ENCODE data around the gene TSEN2.
"Not testable (repeated sequence)": the region's sequence is repeated elsewhere in the genome, so short reads cannot be mapped to it uniquely, and the experiment has no call there.

The TSEN2 gene

GRCh38 chr3:12507591-12508281, 23.5 kb downstream of the TSEN2 start:
- no peak for FAIRE-seq

- no peak for FAIRE-seq
These were observed 24.0 kb downstream of the TSEN2 start for GRCh38 chr3:12508291-12508700.

DNA sequence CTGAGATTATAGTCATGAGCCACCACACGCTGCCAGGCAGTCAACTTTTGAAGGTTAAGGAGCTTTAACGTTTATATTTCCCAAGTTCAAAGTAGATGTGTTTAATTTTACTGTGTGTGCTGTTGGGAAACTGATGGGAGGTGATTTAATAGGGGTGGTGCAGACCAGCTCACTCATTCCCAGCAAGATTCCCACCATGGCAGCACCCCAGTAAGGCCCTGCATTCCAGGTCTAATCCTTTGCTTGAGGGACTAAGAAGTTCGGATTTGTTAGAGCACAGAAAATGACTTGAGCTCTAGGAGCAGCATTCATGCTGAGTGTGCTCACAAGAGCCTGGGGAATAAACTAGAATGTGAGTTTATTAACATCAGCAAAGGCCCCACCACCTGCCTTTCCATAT, 25.2 kb downstream of the TSEN2 start:
- no peak for FAIRE-seq

DNA sequence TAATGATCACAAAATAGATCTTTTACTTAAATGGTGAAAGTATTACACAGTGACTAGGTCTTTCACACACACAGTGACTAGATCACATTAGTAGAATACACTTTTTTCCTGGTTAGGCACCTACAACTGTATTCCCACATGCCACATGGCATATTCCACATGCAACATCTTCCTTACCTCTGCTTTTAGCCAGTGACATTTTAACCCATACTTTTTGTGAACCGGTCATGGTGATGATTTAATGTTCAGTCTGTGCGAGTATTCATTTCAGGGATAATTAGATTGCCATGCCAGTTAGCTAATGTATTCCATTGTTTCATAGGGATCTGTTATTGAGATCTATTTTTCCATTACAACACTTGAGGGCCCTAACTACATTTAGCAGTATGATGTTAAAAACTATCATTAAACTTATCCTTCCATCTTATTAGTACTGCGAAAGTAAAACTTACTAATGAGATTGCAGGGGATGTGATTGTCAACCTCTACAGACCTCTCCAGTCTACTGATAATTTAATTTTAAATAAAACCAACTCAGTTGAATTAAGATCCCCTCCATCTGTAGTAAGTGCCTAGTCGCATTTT, 28.3 kb downstream of the TSEN2 start:
- FAIRE-seq, result no peak

GRCh38 chr3:12513694-12514446, 29.6 kb downstream of the TSEN2 start:
- no peak for FAIRE-seq

DNA sequence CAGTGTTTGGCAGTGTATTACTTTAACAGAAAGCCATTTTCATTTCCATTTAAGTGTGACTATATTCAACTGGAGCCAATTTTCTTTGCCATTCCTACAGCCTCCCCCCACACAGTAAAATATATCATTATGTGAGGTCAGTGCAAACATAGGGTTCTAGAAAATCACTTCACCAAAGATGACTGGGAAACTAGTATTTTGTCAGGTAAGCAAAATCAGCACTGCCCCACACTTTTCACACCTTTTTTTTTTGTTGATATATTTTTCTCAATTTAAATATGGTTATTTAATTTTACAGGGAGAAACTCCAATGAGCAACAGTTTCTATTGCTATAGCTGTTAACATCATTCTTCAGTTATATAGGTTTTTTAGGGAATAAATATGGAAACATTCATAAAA, 31.4 kb downstream of the TSEN2 start:
- no peak for FAIRE-seq

DNA sequence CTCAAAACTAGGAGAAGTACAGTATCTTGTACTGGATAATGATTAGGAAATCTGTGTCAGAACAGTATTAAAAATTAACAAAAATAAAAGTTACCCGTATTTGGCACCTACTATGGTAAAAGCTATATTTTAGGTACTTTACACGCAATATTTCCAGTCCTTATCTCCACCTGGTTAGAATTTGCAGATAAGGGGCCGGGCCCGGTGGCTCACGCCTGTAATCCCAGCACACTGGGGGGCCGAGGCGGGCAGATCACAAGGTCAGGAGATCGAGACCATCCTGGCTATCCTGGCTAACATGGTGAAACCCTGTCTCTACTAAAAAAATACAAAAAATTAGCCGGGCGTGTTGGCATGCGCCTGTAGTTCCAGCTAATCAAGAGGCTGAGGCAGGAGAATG, 32.6 kb downstream of the TSEN2 start:
- no peak for FAIRE-seq

GRCh38 chr3:12518261-12519028, 34.2 kb downstream of the TSEN2 start:
- no peak for FAIRE-seq

DNA sequence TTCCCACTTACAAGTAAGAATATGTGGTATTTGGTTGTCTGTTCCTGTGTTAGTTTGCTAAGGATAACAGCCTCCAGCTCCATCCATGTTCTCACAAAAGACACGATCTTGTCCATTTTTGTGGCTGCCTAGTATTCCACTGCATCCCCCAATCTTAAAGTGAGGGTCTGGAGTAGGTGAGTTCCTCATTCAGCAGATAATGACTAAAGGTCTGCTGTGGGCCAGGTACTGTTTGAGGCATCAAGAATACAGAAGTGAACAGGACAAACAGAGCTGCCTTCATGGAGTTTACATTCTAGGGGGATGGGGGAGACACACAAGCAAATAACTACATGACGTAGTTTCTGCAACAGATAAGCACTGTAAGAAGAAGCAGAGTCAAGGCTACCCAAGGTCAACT, 36.7 kb downstream of the TSEN2 start:
- FAIRE-seq, result no peak

- no peak for FAIRE-seq
These were observed 38.4 kb downstream of the TSEN2 start for GRCh38 chr3:12522721-12523120.

- no peak for FAIRE-seq
These were observed 43.5 kb downstream of the TSEN2 start for GRCh38 chr3:12527757-12528143.

DNA sequence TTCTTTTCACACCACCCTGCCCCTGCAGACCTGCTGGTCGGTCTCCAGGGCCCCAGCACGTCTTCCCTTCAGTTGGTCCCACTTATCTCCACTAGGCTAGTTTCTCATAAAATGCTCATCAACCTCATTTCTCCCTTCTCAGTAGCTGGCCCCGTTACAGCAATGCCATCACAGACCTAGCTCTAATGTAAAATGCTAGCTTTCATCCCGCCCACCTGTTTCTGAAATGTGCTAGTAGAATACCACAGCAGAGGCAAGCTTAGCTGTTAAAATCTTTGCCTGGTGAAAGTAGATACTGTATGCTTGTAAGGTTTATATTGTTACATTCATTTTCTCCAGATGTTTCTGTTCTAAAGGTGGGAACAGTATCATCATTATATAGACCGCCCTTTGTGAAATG, 47.9 kb downstream of the TSEN2 start:
- no peak for FAIRE-seq

DNA sequence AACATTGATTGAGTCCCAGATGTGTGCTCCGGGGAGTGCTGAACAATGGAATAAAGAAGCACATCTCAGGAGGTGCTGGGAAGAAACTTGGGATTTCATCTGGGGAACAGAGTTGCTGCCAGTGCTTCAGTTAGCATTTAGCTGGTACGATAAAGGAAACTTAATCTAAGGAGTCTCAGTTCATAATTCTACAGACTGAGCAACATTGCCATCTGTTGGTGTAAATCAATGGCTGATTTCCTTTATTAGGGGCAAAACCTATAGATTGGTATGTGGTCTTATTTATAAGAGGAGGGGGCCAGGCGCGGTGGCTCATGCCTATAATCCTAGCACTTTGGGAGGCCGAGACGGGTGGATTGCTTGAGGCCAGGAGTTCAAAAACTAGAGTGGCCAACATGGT, 52.1 kb downstream of the TSEN2 start:
- FAIRE-seq, result no peak

DNA sequence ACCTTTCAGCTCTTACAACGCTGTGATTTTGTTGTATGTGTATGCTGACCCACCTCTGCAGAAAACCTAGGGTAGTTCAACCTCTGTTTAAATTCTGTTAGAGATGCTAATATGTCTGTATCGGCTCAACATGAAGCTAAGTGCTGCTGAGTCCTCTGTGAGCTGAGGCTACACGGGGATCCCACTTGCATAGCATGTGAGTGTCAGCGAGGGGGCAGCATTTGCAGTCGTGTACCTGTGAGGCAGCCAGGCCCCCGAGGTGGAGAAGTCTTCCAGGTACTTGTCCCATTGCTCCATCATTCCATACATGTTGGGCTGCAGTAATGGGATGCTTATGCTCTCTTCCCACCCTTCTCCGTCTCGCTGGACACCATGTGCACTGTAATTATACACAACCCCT, 57.3 kb downstream of the TSEN2 start:
- FAIRE-seq, result no peak

DNA sequence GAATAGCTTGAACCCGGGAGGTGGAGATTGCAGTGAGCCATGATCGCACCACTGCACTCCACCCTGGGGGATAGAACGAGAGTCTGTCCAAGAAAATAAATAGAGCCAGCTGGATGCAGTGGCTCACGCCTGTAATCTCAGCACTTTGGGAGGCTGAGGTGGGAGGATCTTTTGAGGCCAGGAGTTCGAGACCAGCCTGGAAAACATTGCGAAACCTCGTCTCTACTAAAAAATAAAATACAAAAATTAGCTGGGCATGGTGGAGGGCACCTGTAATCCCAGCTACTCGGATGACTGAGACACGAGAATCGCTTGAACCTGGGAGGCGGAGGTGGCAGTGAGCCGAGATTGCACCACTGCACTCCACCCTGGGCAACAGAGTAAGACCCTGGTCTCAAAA, 59.2 kb downstream of the TSEN2 start:
- FAIRE-seq, result not testable (repeated sequence)

DNA sequence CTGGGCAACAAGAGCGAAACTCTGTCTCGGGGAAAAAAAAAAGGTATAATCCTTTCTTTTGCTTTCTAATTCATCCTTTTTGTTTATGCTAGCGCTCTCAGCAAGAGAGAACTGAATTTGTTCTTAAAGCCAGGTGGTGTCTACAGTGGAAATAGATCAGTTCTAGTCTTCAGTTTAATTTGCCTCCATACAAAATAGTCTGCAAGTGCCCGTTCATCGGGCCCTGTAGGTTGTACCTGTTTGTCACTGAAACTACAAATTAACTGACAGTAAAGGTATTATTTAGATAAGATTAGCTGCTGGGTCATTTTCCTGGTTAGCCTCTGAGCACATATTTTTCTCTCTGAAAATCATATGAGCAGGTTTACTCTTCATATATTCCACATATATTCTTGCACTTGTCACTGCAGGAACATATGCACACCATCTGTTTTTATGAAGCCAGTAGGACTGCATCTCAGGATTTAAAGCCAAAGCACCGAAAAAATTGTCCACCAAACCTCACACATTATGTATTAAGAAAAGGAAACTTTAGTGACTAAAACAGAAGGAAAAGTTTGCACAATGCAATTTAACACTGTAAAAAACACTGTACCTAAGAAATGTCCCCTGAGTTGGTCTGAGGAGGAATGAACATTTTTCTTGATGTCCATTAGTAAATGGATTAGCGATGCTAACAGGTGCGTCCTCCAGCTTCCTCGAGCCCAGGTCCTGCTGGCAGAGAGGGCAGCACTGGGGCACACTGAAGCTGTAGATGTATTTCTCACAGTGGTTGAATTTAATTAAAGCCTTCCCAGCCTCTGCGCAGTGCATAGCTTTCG, 60.6 kb downstream of the TSEN2 start:
- no peak for FAIRE-seq

DNA sequence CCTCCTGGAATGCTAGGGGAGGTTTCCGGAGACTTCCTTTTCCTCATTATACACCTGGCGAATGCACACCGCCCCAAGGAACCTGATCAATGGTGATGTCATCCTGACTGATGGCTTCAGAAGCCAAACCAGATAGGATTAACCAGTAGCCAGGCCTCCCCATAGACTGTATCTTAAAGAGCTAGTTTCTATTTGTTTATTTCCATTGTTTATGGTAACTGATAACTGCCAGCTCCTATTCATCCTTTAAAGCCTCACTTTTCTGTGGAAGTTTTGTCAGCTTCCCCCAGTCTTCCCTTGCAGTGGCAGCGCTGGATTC, 61.2 kb downstream of the TSEN2 start, which contains the start of gene MKRN2OS:
MKRN2OS (minus strand) TSS at position 27 of the 319 bp plus-strand sequence. CDS start 35 bp downstream, outside the sequence.
- no peak for FAIRE-seq

DNA sequence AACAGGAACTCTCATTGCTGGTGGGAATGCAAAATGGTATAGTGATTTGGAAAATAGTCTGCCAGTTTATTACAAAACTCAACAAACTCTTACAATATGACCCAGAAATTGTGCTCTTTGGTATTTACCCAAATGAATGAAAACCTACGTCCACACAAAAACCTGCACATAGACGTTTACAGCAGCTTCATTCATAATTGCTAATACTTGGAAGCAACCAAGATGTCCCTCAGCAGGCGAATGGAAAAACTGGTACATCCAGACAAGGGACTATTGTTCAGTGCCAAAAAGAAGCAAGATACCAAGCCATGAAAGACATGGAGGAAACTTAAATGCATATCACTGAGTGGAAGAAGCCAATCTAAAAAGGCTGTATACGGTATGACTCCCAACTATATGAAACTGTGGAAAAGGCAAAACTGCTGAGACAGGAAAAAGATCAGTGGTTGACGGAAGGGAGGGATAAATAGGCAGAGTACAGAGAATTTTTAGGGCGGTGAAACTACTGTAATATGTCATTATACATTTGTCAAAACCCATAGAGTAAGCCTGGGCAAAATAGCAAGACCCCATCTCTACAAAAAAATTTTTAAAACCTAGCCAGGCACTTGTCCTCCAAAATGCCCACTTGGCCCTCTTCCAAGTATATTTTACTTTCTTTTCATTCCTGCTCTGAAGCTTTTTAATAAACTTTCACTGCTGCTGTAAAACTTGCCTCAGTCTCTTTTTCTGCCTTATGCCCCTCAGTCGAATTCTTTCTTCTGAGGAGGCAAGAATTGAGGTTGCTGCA, 65.9 kb downstream of the TSEN2 start:
- no peak for FAIRE-seq

DNA sequence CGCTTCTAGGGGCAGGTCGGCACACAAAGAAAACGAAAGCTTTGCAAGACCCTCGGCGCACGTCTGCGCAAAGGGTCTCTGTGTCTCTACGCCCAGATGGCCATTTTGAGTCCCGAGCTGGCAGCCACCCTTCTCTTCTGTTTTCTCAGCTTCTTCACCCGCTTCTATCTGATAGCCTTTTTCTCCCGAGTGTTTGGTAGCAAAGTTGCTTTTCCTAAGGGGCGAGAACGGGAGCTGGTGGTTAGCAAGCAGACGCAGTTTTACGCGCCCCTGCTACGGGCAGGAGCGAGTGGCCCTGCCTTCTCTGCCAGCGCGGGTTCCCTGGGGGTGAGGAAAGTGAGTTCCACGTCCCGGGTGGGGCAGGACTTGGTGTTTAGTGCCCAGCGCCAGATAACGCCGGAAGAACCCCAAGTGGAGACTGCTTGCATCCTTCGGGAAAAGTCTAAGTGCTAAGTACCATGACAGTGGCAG, 69.7 kb downstream of the TSEN2 start:
- no peak for FAIRE-seq

- no peak for FAIRE-seq
These were observed 72.0 kb downstream of the TSEN2 start for GRCh38 chr3:12556314-12556689.

DNA sequence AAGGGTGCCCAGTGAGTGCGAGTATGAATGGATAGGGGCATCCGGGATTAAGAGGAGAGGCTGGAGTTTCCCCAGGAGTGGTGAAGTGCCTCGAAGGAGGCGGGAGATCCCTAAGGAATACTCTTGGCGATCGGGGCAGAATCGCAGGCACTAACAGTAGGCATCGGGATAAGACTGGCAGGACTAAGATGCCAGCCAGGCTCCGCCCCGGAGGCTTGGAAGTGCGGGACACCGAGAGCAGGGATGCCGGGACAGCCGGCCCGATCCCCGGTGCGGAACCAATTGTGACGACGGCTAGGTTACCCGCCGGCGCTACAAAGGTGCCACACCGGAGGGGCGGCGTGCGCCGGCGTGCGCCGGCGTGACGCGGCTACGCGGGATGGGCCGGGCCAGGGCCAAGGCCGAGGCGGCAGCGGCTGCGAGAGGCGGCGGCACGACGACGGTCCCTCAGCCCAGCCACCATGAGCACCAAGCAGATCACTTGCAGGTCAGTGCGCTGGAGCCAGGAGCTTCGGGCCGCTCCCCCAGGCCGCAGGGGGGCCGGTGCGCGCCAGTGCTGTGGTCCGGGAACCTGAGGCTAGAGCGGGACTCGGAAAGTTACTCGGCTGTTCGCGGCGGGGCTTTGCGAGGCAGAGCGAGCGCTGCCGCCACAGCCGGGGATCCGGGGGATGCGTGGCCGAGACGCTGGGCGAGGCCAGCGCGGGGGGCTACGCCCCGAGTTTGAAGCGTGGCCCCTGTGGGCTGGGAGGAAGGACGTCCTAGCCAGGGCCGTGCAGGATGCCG, 72.6 kb downstream of the TSEN2 start, which contains the start of gene MKRN2:
MKRN2 (plus strand) TSS at position 398 of the 783 bp plus-strand sequence; CDS start at position 462, 64 bp downstream.
- FAIRE-seq, result no peak

All from colon (tissue), 2 donors.